SIG-M5 (cell line): Measurements from ENCODE around the gene SMARCA1.
"Not testable (repeated sequence)": the region's sequence is repeated elsewhere in the genome, so short reads cannot be mapped to it uniquely, and the experiment has no call there.

Experiments
- DNase-seq: peaks from one replicate; lab custom pipeline; 2025; lab: John Stamatoyannopoulos, UW

SMARCA1 gene

GRCh38 chrX:129523079-129523911 lies at the start of gene SMARCA1:
TSS of gene SMARCA1 (minus strand) at chrX:129523490. CDS start at chrX:129523370, 120 bp downstream.
- DNase-seq = no peak

- no peak for DNase-seq
These were observed 49.1 kb upstream of the SMARCA1 start for GRCh38 chrX:129572422-129572821.

- no peak for DNase-seq
These were observed 45.1 kb upstream of the SMARCA1 start for GRCh38 chrX:129568349-129568748.

GRCh38 chrX:129566073-129566472 lies 42.8 kb upstream of the SMARCA1 start:
- no peak for DNase-seq

GRCh38 chrX:129565046-129565650 lies 41.9 kb upstream of the SMARCA1 start:
- no peak for DNase-seq

GRCh38 chrX:129564345-129564744 lies 41.1 kb upstream of the SMARCA1 start:
- not testable (repeated sequence) for DNase-seq

GRCh38 chrX:129561453-129561852 lies 38.2 kb upstream of the SMARCA1 start:
- no peak for DNase-seq

- no peak for DNase-seq
These were observed 36.5 kb upstream of the SMARCA1 start for GRCh38 chrX:129559783-129560182.

- no peak for DNase-seq
These were observed 34.7 kb upstream of the SMARCA1 start for GRCh38 chrX:129557844-129558480.

- DNase-seq = no peak
These were observed 33.6 kb upstream of the SMARCA1 start for GRCh38 chrX:129556806-129557315.

GRCh38 chrX:129554816-129555215 lies 31.5 kb upstream of the SMARCA1 start:
- DNase-seq = not testable (repeated sequence)

GRCh38 chrX:129553619-129554288 lies 30.5 kb upstream of the SMARCA1 start:
- DNase-seq = no peak

- DNase-seq = no peak
These were observed 25.8 kb upstream of the SMARCA1 start for GRCh38 chrX:129549124-129549523.

GRCh38 chrX:129545408-129545807 lies 22.1 kb upstream of the SMARCA1 start:
- no peak for DNase-seq

GRCh38 chrX:129544780-129545179 lies 21.5 kb upstream of the SMARCA1 start:
- no peak for DNase-seq

GRCh38 chrX:129540722-129541184 lies 17.5 kb upstream of the SMARCA1 start:
- no peak for DNase-seq

GRCh38 chrX:129540068-129540653 lies 16.9 kb upstream of the SMARCA1 start, which contains the start of gene OCRL:
TSS of gene OCRL (plus strand) at chrX:129540259. CDS start at chrX:129540440, 181 bp downstream.
- DNase-seq = no peak

GRCh38 chrX:129534816-129535578 lies 11.7 kb upstream of the SMARCA1 start:
- DNase-seq = no peak

- no peak for DNase-seq
These were observed 7.8 kb upstream of the SMARCA1 start for GRCh38 chrX:129531132-129531531.

GRCh38 chrX:129530410-129530809 lies 7.1 kb upstream of the SMARCA1 start:
- DNase-seq = no peak
